ENCODE data around the gene BNIP3.
A peak's percentile ranks its signal among the peaks of the same experiment; 100 is the strongest.
"Not testable (repeated sequence)": the region's sequence is repeated elsewhere in the genome, so short reads cannot be mapped to it uniquely, and the experiment has no call there.

BNIP3 gene

GRCh38 chr10:132001238-132001972 lies 19.7 kb upstream of the BNIP3 start:
- DNase-seq (ENCODE audit: low spot score) = peak; percentile 48

- no peak for DNase-seq (ENCODE audit: low spot score)
These were observed 17.3 kb upstream of the BNIP3 start for GRCh38 chr10:131998845-131999681.

GRCh38 chr10:131998050-131998844 lies 16.5 kb upstream of the BNIP3 start:
- DNase-seq (ENCODE audit: low spot score) = no peak

- no peak for DNase-seq (ENCODE audit: low spot score)
These were observed 15.8 kb upstream of the BNIP3 start for GRCh38 chr10:131997366-131998049.

GRCh38 chr10:131996466-131997365 lies 15.0 kb upstream of the BNIP3 start:
- DNase-seq (ENCODE audit: low spot score) = no peak

- no peak for DNase-seq (ENCODE audit: low spot score)
These were observed 12.7 kb upstream of the BNIP3 start for GRCh38 chr10:131994435-131994834.

GRCh38 chr10:131993275-131993674 lies 11.6 kb upstream of the BNIP3 start:
- no peak for DNase-seq (ENCODE audit: low spot score)

- no peak for DNase-seq (ENCODE audit: low spot score)
These were observed 10.0 kb upstream of the BNIP3 start for GRCh38 chr10:131991726-131992125.

- not testable (repeated sequence) for DNase-seq (ENCODE audit: low spot score)
These were observed 6.1 kb upstream of the BNIP3 start for GRCh38 chr10:131987786-131988185.

- not testable (repeated sequence) for DNase-seq (ENCODE audit: low spot score)
These were observed 5.6 kb upstream of the BNIP3 start for GRCh38 chr10:131987301-131987700.

GRCh38 chr10:131986851-131987250 lies 5.1 kb upstream of the BNIP3 start:
- not testable (repeated sequence) for DNase-seq (ENCODE audit: low spot score)

GRCh38 chr10:131983780-131984179 lies 2.1 kb upstream of the BNIP3 start:
- DNase-seq (ENCODE audit: low spot score) = no peak

- no peak for DNase-seq (ENCODE audit: low spot score)
These were observed 1.1 kb upstream of the BNIP3 start for GRCh38 chr10:131982796-131983195.

- no peak for DNase-seq (ENCODE audit: low spot score)
These were observed 548 bp upstream of the BNIP3 start for GRCh38 chr10:131982185-131982756.

GRCh38 chr10:131980761-131981428 lies 828 bp downstream of the BNIP3 start:
- DNase-seq (ENCODE audit: low spot score) = no peak

GRCh38 chr10:131980321-131980720 lies 1.4 kb downstream of the BNIP3 start:
- DNase-seq (ENCODE audit: low spot score) = no peak

- DNase-seq (ENCODE audit: low spot score) = no peak
These were observed 1.9 kb downstream of the BNIP3 start for GRCh38 chr10:131979821-131980270.

- no peak for DNase-seq (ENCODE audit: low spot score)
These were observed 2.4 kb downstream of the BNIP3 start for GRCh38 chr10:131979336-131979735.

- no peak for DNase-seq (ENCODE audit: low spot score)
These were observed 2.9 kb downstream of the BNIP3 start for GRCh38 chr10:131978851-131979250.

- DNase-seq (ENCODE audit: low spot score) = no peak
These were observed 3.4 kb downstream of the BNIP3 start for GRCh38 chr10:131978366-131978765.
